AG10803 (cell line): ENCODE results near the gene SMOC2.

ENCODE experiments used
- DNase-seq: peaks from one replicate; pipeline ENCODE4 v3.0.0; 2010; ENCODE audit warnings: low read depth
- H3K4me3 ChIP-seq: 2 replicates; pipeline ENCODE4 v1.5.1; 2011; ENCODE audit warnings: mild to moderate bottlenecking, low read length, control low read depth
- CTCF ChIP-seq: conservative IDR thresholded peaks from 2 replicates; pipeline ENCODE4 v1.5.1; 2011; ENCODE audit warnings: mild to moderate bottlenecking, low read length, control low read depth, inconsistent platforms

Gene SMOC2

GRCh38 chr6:168636147-168637004, 195.4 kb downstream of the SMOC2 start:
- no peak for TF ChIP-seq CTCF
- no peak for DNase-seq

GRCh38 chr6:168637834-168638233, 196.8 kb downstream of the SMOC2 start:
- H3K4me3 ChIP-seq = no peak overlapping the region
- no peak for TF ChIP-seq CTCF
- DNase-seq = no peak

More at GRCh38 chr6:168636147-168637004, 195.4 kb downstream of the SMOC2 start:
- no peak overlapping the region for H3K4me3 ChIP-seq

GRCh38 chr6:168638468-168639271, 197.7 kb downstream of the SMOC2 start:
- no peak for TF ChIP-seq CTCF
- no peak for DNase-seq
- no peak overlapping the region for H3K4me3 ChIP-seq

GRCh38 chr6:168640181-168640580, 199.2 kb downstream of the SMOC2 start:
- no peak for DNase-seq
- H3K4me3 ChIP-seq = no peak overlapping the region
- no peak for TF ChIP-seq CTCF

- DNase-seq = peak; percentile 10
- no peak for TF ChIP-seq CTCF
These were observed 199.8 kb downstream of the SMOC2 start for GRCh38 chr6:168640768-168641167.

GRCh38 chr6:168641446-168641845, 200.5 kb downstream of the SMOC2 start:
- DNase-seq = peak; percentile 0
- no peak overlapping the region for H3K4me3 ChIP-seq
- TF ChIP-seq CTCF = no peak

More at GRCh38 chr6:168640768-168641167, 199.8 kb downstream of the SMOC2 start:
- no peak overlapping the region for H3K4me3 ChIP-seq
